Measurements from ENCODE around the gene ADGRE2. TPM values are rescaled to one million over a fixed set of nuclear protein-coding genes. Genes with fewer than 3 reads are reported as not detected.
A peak's percentile ranks its signal among the peaks of the same experiment; 100 is the strongest.

Gene ADGRE2
- total RNA-seq, 4 donors from 2014 or later = 4.5 to 10.7 (median 7.1) TPM

DNA sequence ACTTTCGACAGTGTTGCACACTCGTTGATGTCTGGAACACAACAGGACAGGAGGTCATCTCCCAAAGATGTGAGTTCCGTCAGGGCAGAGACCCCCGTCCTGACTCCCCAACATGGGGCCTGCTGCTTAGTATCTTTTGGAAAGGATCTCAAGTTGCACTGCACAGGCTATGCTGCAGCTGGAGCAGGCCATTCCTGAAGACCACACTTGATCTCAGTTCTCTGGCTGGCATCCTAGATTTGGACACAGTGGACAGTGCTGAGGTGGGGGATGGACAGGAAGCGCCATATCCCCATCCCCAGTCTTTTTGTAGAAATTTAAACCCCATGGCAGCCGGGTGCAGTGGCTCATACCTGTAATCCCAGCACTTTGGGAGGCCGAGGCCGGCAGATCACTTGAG is 5.9 kb downstream of the ADGRE2 start:
- intact Hi-C loops (cut with DNase I; ENCODE audit: low total_unique reads) = no loop called here
- DNase-seq (ENCODE audit: low spot score in 2 of 2) = peak in 1 of 2 donors; percentile 66
- no peak overlapping the region for H3K4me3 ChIP-seq (ENCODE audit: low read depth, poor library complexity, severe bottlenecking)
- TF ChIP-seq CTCF (IDR thresholded peaks at IDR 0.05) (no peak), POLR2A (IDR thresholded peaks at IDR 0.05) (no peak)
- 87 to 93% methylated on average over 8 of the region's 8 CpGs for WGBS, 2 donors

DNA sequence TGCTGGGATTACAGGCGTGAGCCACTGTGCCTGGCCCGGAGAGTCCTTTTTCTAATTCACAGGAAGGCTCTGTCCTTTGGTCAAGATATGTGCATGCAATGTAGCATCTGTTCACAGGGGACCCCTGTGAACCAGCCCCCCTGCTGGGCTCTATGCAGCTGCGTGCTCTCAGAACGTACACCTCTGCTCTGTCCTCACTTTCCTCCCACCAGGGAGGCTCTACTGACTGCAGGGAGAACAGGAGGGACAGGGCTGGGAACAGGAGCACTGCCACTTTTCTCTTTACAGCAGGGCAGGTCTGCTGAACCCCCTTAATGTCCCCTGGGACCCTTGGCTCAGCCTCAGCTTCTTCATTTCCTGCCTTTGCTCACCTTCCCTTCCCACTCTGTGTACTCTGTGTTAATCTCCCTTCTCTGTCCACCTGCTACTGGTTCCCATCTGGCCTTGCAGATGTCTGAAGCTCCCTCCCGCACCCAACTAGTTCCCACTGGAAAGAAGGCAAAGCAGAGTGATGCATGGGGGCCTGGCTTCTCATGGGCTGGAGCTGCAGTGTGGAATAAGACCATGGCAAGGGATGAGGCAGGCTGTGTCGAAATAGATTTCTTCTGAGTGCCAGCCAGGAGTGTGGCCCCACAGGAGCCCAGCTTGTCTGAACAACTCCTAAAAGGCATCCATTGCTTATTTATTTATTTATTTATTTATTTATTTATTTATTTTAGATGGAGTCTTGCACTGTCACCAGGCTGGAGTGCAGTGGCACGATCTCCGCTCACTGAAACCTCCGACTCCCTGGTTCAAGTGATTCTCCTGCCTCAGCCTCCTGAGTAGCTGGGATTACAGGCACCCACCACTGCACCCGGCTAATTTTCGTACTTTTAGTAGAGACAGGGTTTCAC is 7.2 kb downstream of the ADGRE2 start:
- intact Hi-C loops (cut with DNase I; ENCODE audit: low total_unique reads) = no loop called here
- no peak overlapping the region for H3K4me3 ChIP-seq (ENCODE audit: low read depth, poor library complexity, severe bottlenecking)
- TF ChIP-seq POLR2A (IDR thresholded peaks at IDR 0.05) (no peak), CTCF (IDR thresholded peaks at IDR 0.05) (no peak)
- DNase-seq (ENCODE audit: low spot score in 2 of 2) = peak in 1 of 2 donors; percentile 56
- 88 to 92% methylated on average over 11 of the region's 11 CpGs for WGBS, 2 donors

GRCh38 chr19:14770136-14770535 is 8.2 kb downstream of the ADGRE2 start:
- intact Hi-C loops (cut with DNase I; ENCODE audit: low total_unique reads) = no loop called here
- TF ChIP-seq CTCF (IDR thresholded peaks at IDR 0.05) (no peak), POLR2A (IDR thresholded peaks at IDR 0.05) (no peak)
- WGBS, 2 donors = 82 to 86% methylated on average over 5 of the region's 5 CpGs
- peak in 1 of 2 donors; percentile 29 for DNase-seq (ENCODE audit: low spot score in 2 of 2)
- H3K4me3 ChIP-seq (ENCODE audit: low read depth, poor library complexity, severe bottlenecking) = no peak overlapping the region

- peak in 1 of 2 donors; percentile 37 for DNase-seq (ENCODE audit: low spot score in 2 of 2)
These were observed 9.2 kb downstream of the ADGRE2 start for GRCh38 chr19:14769201-14769600.

DNA sequence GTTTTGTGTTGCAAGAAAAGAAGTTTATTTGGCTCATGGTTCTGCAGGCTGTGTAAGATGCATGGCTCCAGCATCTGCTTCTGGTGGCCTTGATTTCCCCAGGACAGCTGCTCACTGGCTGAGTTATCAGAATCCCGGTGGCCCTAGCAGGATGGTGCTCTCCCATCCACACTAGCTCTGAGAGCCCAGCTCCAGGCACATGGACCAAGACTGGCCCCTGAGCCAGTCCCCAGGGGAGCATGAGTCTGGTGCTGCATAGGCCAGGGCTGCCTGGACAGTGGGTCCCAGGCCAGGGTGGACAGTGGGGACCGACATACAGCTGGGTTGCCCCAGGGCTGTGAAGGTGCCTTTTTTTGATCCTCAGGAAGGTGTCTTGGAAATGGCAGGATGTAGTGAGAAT is 10.4 kb downstream of the ADGRE2 start:
- TF ChIP-seq CTCF (IDR thresholded peaks at IDR 0.05) = no peak
- no peak for TF ChIP-seq POLR2A (IDR thresholded peaks at IDR 0.05)
- DNase-seq (ENCODE audit: low spot score in 2 of 2) = peak in 1 of 2 donors; percentile 54
- 96 to 100% methylated on average over 2 of the region's 2 CpGs for WGBS, 2 donors
- intact Hi-C loops (cut with DNase I; ENCODE audit: low total_unique reads) = no loop called here
- no peak overlapping the region for H3K4me3 ChIP-seq (ENCODE audit: low read depth, poor library complexity, severe bottlenecking)

More at GRCh38 chr19:14769201-14769600, 9.2 kb downstream of the ADGRE2 start:
- intact Hi-C loops (cut with DNase I; ENCODE audit: low total_unique reads) = no loop called here
- H3K4me3 ChIP-seq (ENCODE audit: low read depth, poor library complexity, severe bottlenecking) = no peak overlapping the region
- 72 to 88% methylated on average over 5 of the region's 5 CpGs for WGBS, 2 donors
- TF ChIP-seq POLR2A (IDR thresholded peaks at IDR 0.05) = no peak
- no peak for TF ChIP-seq CTCF (IDR thresholded peaks at IDR 0.05)

All from lower leg skin (tissue), 4 donors.